Testis (tissue), 2 donors: ENCODE results near the gene CSKMT.

ENCODE experiments used
- POLR2A ChIP-seq: fragments of 450-650 bp; IDR thresholded peaks from one replicate; pipeline ENCODE4 v1.6.1; 2017; ENCODE audit warnings: antibody characterized with exemption, mild to moderate bottlenecking, moderate library complexity
- TF ChIP-seq, protein P1 (sequence below), 3 experiments: fragments of 450-650 bp in 2 of 3; fragments of 200-600 bp in 1 of 3; sonication (generic) in 1 of 3; IDR thresholded peaks; one replicate each; pipeline ENCODE4 v1.5.1; 2016 to 2019; ENCODE audit warnings: antibody characterized with exemption in 3 of 3, mild to moderate bottlenecking in 2 of 3, moderate library complexity in 1 of 3

DNA sequence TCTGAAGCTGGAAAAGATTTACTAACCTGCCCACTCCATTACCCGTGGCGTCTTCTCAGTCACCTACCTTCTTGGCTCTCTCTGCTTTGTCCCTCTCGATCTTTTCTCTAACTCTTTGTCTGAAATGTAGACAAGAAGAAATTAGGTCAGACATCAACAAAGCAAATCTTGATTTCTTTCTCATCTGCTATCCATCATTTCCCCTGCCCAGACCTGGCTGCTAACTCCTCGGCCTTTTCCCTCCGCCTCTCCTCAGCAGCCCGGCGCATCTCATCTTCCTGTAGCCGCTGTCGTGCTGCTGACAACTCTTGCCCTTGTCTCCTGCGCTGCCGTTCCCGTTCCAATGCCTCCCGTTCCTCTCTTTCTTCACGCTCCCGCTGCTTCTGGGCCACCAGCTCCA, 12.6 kb downstream of the CSKMT start:
- TF ChIP-seq, protein P1, sequence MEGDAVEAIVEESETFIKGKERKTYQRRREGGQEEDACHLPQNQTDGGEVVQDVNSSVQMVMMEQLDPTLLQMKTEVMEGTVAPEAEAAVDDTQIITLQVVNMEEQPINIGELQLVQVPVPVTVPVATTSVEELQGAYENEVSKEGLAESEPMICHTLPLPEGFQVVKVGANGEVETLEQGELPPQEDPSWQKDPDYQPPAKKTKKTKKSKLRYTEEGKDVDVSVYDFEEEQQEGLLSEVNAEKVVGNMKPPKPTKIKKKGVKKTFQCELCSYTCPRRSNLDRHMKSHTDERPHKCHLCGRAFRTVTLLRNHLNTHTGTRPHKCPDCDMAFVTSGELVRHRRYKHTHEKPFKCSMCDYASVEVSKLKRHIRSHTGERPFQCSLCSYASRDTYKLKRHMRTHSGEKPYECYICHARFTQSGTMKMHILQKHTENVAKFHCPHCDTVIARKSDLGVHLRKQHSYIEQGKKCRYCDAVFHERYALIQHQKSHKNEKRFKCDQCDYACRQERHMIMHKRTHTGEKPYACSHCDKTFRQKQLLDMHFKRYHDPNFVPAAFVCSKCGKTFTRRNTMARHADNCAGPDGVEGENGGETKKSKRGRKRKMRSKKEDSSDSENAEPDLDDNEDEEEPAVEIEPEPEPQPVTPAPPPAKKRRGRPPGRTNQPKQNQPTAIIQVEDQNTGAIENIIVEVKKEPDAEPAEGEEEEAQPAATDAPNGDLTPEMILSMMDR (IDR thresholded peaks at IDR 0.05): no peak
- TF ChIP-seq POLR2A: no peak
